ENCODE results near the gene WDR12.

Gene WDR12

GRCh38 chr2:202944408-202944807 is 32.9 kb upstream of the WDR12 start:
- peaks cover 0 to 11% (median 0%) of the 10 kb centered on the region in 3 donors for H3K9me3 ChIP-seq
- no peak overlapping the region for H3K27ac ChIP-seq
- intact Hi-C loops (cut with DNase I; ENCODE audit: low total_unique reads): no loop called here
- H3K36me3 ChIP-seq: peaks cover 30 to 39% (median 37%) of the 10 kb centered on the region in 3 donors
- no peak for DNase-seq
- no peak overlapping the region for H3K4me3 ChIP-seq
- no peak for TF ChIP-seq CTCF (IDR thresholded peaks at IDR 0.05)
- H3K4me1 ChIP-seq: no peaks in the 10 kb centered on the region
- no peaks in the 10 kb centered on the region for H3K27me3 ChIP-seq

DNA sequence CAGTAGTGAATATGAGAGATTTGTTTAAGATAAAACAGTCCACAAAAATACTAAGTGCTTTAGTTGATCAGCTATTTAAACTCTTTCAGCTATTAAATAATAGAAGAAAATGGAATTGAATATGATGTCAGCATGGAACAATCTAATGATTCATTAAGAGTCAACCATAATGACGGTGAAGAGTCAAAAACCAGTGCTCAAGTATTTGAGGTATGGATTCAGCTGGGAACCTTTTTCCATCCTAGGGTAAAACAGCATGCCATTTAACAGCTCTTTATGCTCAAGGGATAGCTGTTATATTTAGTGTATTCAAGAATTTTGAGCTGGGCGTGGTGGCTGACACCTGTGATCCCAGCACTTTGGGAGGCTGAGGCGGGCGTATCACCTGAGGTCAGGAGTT is 30.3 kb upstream of the WDR12 start:
- intact Hi-C loops (cut with DNase I; ENCODE audit: low total_unique reads): no loop called here
- H3K27ac ChIP-seq: no peak overlapping the region
- no peak overlapping the region for H3K4me3 ChIP-seq
- H3K4me1 ChIP-seq: no peaks in the 10 kb centered on the region
- no peak for TF ChIP-seq CTCF (IDR thresholded peaks at IDR 0.05)
- H3K27me3 ChIP-seq: no peaks in the 10 kb centered on the region
- no peak for DNase-seq
- H3K9me3 ChIP-seq: peaks cover 0 to 4% (median 0%) of the 10 kb centered on the region in 3 donors
- H3K36me3 ChIP-seq: peaks cover 43 to 57% (median 44%) of the 10 kb centered on the region in 3 donors

- no peaks in the 10 kb centered on the region for H3K4me1 ChIP-seq
- peaks cover 20 to 58% (median 28%) of the 10 kb centered on the region in 3 donors for H3K36me3 ChIP-seq
- DNase-seq: no peak
- no peaks in the 10 kb centered on the region for H3K27me3 ChIP-seq
- no peak for TF ChIP-seq CTCF (IDR thresholded peaks at IDR 0.05)
- no peak overlapping the region for H3K4me3 ChIP-seq
- H3K9me3 ChIP-seq: peaks cover 0 to 4% (median 0%) of the 10 kb centered on the region in 3 donors
- no peak overlapping the region for H3K27ac ChIP-seq
- intact Hi-C loops (cut with DNase I; ENCODE audit: low total_unique reads): no loop called here
These were observed 27.5 kb upstream of the WDR12 start for GRCh38 chr2:202938960-202939359.

DNA sequence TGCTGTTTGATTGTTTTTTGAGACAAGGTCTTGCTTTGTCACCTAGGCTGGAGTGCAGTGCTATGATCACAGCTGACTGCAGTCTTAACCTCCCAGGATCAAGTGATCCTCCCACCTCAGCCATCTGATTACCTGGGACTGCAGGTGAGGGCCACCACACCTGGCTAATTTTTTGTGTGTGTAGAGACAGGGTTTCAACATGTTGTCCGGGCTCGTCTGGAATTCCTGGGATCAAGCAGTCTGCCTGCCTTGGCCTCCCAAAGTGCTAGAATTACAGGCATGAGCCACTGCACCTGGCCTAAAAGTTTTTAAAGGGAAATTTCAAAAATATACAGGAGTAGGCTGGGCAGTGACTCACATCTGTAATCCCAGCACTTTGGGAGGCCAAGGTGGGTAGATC is 23.0 kb upstream of the WDR12 start:
- Histone ChIP-seq H3K27me3 (no peaks in the 10 kb centered on the region), H3K36me3 (peaks cover 6 to 38% (median 14%) of the 10 kb centered on the region in 3 donors), H3K4me3 (no peak overlapping the region), H3K9me3 (peaks cover 0 to 4% (median 0%) of the 10 kb centered on the region in 3 donors), H3K27ac (no peak overlapping the region), H3K4me1 (no peaks in the 10 kb centered on the region)
- intact Hi-C loops (cut with DNase I; ENCODE audit: low total_unique reads): no loop called here
- no peak for DNase-seq
- TF ChIP-seq CTCF (IDR thresholded peaks at IDR 0.05): no peak

DNA sequence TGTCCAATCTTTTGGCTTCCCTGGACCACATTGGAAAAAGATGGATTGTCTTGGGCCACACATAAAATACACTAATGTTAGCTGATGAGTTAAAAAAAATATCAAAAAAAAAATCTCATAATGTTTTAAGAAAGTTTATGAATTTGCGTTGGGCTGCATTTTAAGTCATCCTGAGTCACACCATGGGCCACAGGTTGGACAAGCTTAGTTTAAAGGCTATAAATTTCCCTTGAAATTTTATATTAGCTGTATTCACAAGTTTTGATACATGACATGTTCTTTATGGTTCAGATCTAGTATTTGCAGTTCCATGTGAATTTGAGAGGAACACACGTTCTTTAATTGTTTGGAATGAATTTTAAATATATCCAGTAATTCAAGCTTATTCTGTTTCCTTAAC is 22.5 kb upstream of the WDR12 start:
- H3K4me3 ChIP-seq: no peak overlapping the region
- no peaks in the 10 kb centered on the region for H3K27me3 ChIP-seq
- H3K9me3 ChIP-seq: peaks cover 0 to 4% (median 0%) of the 10 kb centered on the region in 3 donors
- H3K36me3 ChIP-seq: peaks cover 4 to 35% (median 11%) of the 10 kb centered on the region in 3 donors
- DNase-seq: no peak
- H3K4me1 ChIP-seq: no peaks in the 10 kb centered on the region
- no peak for TF ChIP-seq CTCF (IDR thresholded peaks at IDR 0.05)
- intact Hi-C loops (cut with DNase I; ENCODE audit: low total_unique reads): no loop called here
- no peak overlapping the region for H3K27ac ChIP-seq

DNA sequence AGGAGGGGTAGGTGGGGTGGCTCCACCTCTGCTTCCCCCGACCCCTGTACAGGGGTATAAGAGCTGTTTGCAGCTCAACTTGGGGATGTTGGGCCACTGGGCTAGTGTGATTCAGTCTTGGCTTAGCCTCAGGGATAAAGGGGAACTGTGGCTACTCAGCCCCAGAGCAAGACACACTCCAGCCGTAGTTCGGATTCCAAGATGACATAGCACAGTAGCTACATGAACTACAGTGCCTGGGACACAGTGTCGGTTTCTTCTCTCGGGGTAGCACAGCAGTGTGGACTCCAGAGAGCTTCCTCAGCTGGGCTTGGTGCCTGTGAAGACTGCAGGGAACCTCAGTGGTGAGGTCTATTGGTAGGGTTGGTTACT is 21.7 kb upstream of the WDR12 start:
- Histone ChIP-seq H3K27ac (no peak overlapping the region), H3K4me3 (no peak overlapping the region), H3K9me3 (no peaks in the 10 kb centered on the region), H3K36me3 (peaks cover 0 to 27% (median 5%) of the 10 kb centered on the region in 3 donors), H3K4me1 (no peaks in the 10 kb centered on the region), H3K27me3 (no peaks in the 10 kb centered on the region)
- intact Hi-C loops (cut with DNase I; ENCODE audit: low total_unique reads): no loop called here
- no peak for TF ChIP-seq CTCF (IDR thresholded peaks at IDR 0.05)
- DNase-seq: no peak
